Spleen (tissue), 7 donors: ENCODE results near the gene STAT4.

Experiments used
- CTCF ChIP-seq, 11 experiments: fragments of 200-600 bp in 7 of 11; fragments of 450-650 bp in 4 of 11; sonication (generic) in 4 of 11; IDR thresholded peaks in 8 of 11; conservative IDR thresholded peaks in 3 of 11; 1 replicate in 7 of 11; 2 replicates in 4 of 11; pipeline versions ENCODE4 v1.4.0 to v1.8.0; 2016 to 2021; ENCODE audit warnings: antibody characterized with exemption in 11 of 11, inconsistent platforms in 4 of 11, mild to moderate bottlenecking in 1 of 11
- POLR2A ChIP-seq, 3 donors: fragments of 450-650 bp; IDR thresholded peaks; one replicate each; pipeline ENCODE4 v1.5.1; 2017; ENCODE audit warnings: antibody characterized with exemption in 3 of 3, mild to moderate bottlenecking in 1 of 3
- POLR2AphosphoS5 ChIP-seq, 3 donors: sonication (generic); formaldehyde crosslinking; IDR thresholded peaks; one replicate each; pipeline ENCODE4 v1.5.1; 2017; ENCODE audit warnings: antibody characterized with exemption in 3 of 3
- donor health status: DM: no; HTN: no; CAD: no; lungs with moderate emphysema.
- donor health status: DM: no; HTN: no; CAD: no.
- donor health status: DM: no; HTN: no; CAD: no.

- TF ChIP-seq POLR2A (IDR thresholded peaks at IDR 0.05) (no peak), CTCF (IDR thresholded peaks at IDR 0.05 in 8 of 11, conservative IDR thresholded peaks at IDR 0.05 in 3 of 11) (no peak), POLR2AphosphoS5 (IDR thresholded peaks at IDR 0.05) (no peak)
Measured at GRCh38 chr2:191105082-191105481, 45.7 kb downstream of the STAT4 start.
